A673 (cell line): ENCODE data around the gene BRD9.
"Not testable (repeated sequence)": the region's sequence is repeated elsewhere in the genome, so short reads cannot be mapped to it uniquely, and the experiment has no call there.

Experiments
- EZH2 ChIP-seq: fragments of 200-600 bp; sonication (generic); IDR thresholded peaks from 2 replicates; pipeline ENCODE4 v1.6.1; 2017; ENCODE audit warnings: borderline replicate concordance, low read depth, mild to moderate bottlenecking, mixed read lengths, antibody characterized with exemption, low read length; ENCODE audit not compliant: poor library complexity, severe bottlenecking
- TF ChIP-seq, protein P1 (sequence below): fragments of 300-800, 200-600 bp; sonication (generic); conservative IDR thresholded peaks from 2 replicates; pipeline ENCODE4 v1.5.1; 2017; ENCODE audit warnings: low read depth, mild to moderate bottlenecking, antibody characterized with exemption, low read length, moderate library complexity, mixed read lengths

DNA sequence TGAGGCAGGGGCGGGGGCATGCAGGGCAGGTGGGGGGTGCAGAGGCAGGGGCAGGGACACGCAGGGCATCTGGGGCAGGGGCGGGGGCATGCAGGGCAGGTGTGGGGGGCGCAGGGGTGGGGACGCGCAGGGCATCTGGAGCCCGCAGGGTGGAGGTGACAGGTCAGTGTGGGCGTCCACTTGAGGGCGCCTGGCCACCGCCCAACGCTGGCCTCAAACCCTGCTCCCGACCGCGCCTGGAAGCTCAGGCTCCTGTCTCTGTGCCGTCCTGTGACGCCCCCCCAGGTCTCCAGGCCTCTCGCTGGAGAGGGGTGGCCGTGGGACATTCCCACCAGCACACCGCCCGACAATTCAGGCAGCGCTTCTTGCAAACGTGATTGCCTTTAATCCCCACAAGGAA is 48.7 kb downstream of the BRD9 start:
- TF ChIP-seq, protein P1, sequence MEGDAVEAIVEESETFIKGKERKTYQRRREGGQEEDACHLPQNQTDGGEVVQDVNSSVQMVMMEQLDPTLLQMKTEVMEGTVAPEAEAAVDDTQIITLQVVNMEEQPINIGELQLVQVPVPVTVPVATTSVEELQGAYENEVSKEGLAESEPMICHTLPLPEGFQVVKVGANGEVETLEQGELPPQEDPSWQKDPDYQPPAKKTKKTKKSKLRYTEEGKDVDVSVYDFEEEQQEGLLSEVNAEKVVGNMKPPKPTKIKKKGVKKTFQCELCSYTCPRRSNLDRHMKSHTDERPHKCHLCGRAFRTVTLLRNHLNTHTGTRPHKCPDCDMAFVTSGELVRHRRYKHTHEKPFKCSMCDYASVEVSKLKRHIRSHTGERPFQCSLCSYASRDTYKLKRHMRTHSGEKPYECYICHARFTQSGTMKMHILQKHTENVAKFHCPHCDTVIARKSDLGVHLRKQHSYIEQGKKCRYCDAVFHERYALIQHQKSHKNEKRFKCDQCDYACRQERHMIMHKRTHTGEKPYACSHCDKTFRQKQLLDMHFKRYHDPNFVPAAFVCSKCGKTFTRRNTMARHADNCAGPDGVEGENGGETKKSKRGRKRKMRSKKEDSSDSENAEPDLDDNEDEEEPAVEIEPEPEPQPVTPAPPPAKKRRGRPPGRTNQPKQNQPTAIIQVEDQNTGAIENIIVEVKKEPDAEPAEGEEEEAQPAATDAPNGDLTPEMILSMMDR, result not testable (repeated sequence)
- not testable (repeated sequence) for TF ChIP-seq EZH2
